C4-2B (cell line): Measurements from ENCODE around the gene KIAA0232.

Source experiments
- ZFX ChIP-seq: fragments of 450-650 bp; IDR thresholded peaks from 2 replicates; pipeline ENCODE4 v1.6.1; 2017
- TF ChIP-seq, protein P1 (sequence below): fragments of 450-650 bp; conservative IDR thresholded peaks from 2 replicates; pipeline ENCODE4 v1.5.1; 2017; ENCODE audit warnings: mild to moderate bottlenecking

DNA sequence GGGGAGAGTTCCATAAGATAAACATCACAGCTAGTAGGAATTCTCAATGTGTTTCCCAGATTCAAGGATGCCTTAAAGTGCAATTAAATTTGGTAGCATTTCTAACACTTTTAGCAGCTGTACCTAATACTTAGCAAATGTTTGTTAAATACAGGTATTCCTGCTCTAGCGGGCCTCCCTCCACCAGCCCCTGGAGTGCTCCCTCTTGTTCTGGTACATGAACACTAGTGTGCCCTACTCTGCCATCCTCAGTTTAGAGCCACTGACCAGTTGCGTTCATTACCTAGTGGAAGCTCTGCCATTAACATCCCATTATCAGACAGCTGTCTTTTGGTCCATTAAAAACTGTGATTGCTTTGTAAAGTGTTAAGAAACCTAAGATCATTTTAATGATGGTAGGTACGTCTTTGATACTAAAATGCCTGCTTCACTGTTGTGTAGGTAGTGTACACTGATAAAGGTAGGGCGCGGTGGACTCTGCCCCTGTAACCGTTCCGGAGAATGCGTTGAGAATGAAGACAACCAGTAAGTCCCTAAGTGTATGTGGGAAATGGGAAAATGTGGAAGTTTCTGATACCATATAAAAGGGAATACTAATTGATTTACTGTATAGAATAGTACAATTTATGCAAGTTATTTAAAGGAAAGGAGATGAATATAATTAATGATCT lies 21.7 kb downstream of the KIAA0232 start:
- TF ChIP-seq, protein P1, sequence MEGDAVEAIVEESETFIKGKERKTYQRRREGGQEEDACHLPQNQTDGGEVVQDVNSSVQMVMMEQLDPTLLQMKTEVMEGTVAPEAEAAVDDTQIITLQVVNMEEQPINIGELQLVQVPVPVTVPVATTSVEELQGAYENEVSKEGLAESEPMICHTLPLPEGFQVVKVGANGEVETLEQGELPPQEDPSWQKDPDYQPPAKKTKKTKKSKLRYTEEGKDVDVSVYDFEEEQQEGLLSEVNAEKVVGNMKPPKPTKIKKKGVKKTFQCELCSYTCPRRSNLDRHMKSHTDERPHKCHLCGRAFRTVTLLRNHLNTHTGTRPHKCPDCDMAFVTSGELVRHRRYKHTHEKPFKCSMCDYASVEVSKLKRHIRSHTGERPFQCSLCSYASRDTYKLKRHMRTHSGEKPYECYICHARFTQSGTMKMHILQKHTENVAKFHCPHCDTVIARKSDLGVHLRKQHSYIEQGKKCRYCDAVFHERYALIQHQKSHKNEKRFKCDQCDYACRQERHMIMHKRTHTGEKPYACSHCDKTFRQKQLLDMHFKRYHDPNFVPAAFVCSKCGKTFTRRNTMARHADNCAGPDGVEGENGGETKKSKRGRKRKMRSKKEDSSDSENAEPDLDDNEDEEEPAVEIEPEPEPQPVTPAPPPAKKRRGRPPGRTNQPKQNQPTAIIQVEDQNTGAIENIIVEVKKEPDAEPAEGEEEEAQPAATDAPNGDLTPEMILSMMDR = no peak
- TF ChIP-seq ZFX = no peak
